Liver (tissue), 9 donors: ENCODE results near the gene THBS3. TPM values are rescaled to one million over a fixed set of nuclear protein-coding genes. Genes with fewer than 3 reads are reported as not detected.
"Not testable (repeated sequence)": the region's sequence is repeated elsewhere in the genome, so short reads cannot be mapped to it uniquely, and the experiment has no call there.

ENCODE experiments used
- DNase-seq: peaks from one replicate; pipeline ENCODE4 v3.0.0-alpha.2; 2017; ENCODE audit warnings: low spot score
- H3K27ac ChIP-seq, 2 donors: one replicate each; pipeline ENCODE4 v1.7.0; 2013; ENCODE audit warnings: inconsistent platforms in 2 of 2, low read length in 2 of 2, control low read depth in 1 of 2, low read depth in 1 of 2, mild to moderate bottlenecking in 1 of 2
- H3K27me3 ChIP-seq, 4 donors: one replicate each; pipeline versions ENCODE4 v1.6.1 to v1.7.0; 2013; ENCODE audit warnings: low read length in 3 of 4, inconsistent platforms in 1 of 4, mild to moderate bottlenecking in 1 of 4, moderate library complexity in 1 of 4; ENCODE audit not compliant: control insufficient read depth in 4 of 4, insufficient read depth in 4 of 4
- H3K36me3 ChIP-seq, 4 donors: one replicate each; pipeline versions ENCODE4 v1.6.1 to v1.7.0; 2013; ENCODE audit warnings: low read length in 3 of 4, mild to moderate bottlenecking in 3 of 4, low read depth in 1 of 4, moderate library complexity in 1 of 4; ENCODE audit not compliant: control insufficient read depth in 4 of 4, insufficient read depth in 3 of 4
- H3K4me1 ChIP-seq, 4 donors: one replicate each; pipeline versions ENCODE4 v1.6.1 to v1.7.0; 2013; ENCODE audit warnings: low read length in 3 of 4, mild to moderate bottlenecking in 3 of 4, moderate library complexity in 1 of 4; ENCODE audit not compliant: control insufficient read depth in 4 of 4, insufficient read depth in 4 of 4
- H3K4me3 ChIP-seq, 3 donors: one replicate each; pipeline versions ENCODE4 v1.6.1 to v1.7.0; 2013; ENCODE audit warnings: low read length in 3 of 3, control low read depth in 1 of 3, low read depth in 1 of 3, mild to moderate bottlenecking in 1 of 3
- H3K9ac ChIP-seq, 2 donors: one replicate each; pipeline ENCODE4 v1.7.0; 2013; ENCODE audit warnings: low read length in 2 of 2, mild to moderate bottlenecking in 2 of 2, moderate library complexity in 2 of 2, control low read depth in 1 of 2, low read depth in 1 of 2
- H3K9me3 ChIP-seq, 4 donors: one replicate each; pipeline versions ENCODE4 v1.6.1 to v1.7.0; 2013; ENCODE audit warnings: low read length in 3 of 4; ENCODE audit not compliant: control insufficient read depth in 4 of 4
- EGR1 ChIP-seq, 2 donors: IDR thresholded peaks; 2 replicates each; pipeline ENCODE4 v1.6.1; 2016 to 2018; ENCODE audit warnings: antibody characterized with exemption in 2 of 2, low read depth in 2 of 2
- FOXA1 ChIP-seq: IDR thresholded peaks from 2 replicates; pipeline ENCODE4 v1.6.1; 2016; ENCODE audit warnings: antibody characterized with exemption
- GABPA ChIP-seq, 2 donors: IDR thresholded peaks in 1 of 2; conservative IDR thresholded peaks in 1 of 2; 2 replicates each; pipeline ENCODE4 v1.6.1; 2016; ENCODE audit warnings: antibody characterized with exemption in 2 of 2, mild to moderate bottlenecking in 1 of 2, moderate library complexity in 1 of 2
- HNF4A ChIP-seq, 2 donors: conservative IDR thresholded peaks; 2 replicates each; pipeline ENCODE4 v1.6.1; 2016; ENCODE audit warnings: antibody characterized with exemption in 2 of 2, mild to moderate bottlenecking in 2 of 2
- HNF4G ChIP-seq: IDR thresholded peaks from 2 replicates; pipeline ENCODE4 v1.6.1; 2016; ENCODE audit warnings: antibody characterized with exemption
- JUND ChIP-seq, 2 donors: IDR thresholded peaks; 2 replicates each; pipeline ENCODE4 v1.6.1; 2016; ENCODE audit warnings: antibody characterized with exemption in 2 of 2
- NR2F2 ChIP-seq: IDR thresholded peaks from 2 replicates; pipeline ENCODE4 v1.6.1; 2016; ENCODE audit warnings: antibody characterized with exemption
- RAD21 ChIP-seq, 2 donors: IDR thresholded peaks; 2 replicates each; pipeline ENCODE4 v1.6.1; 2016; ENCODE audit warnings: antibody characterized with exemption in 2 of 2, mild to moderate bottlenecking in 2 of 2
- RXRA ChIP-seq, 2 donors: IDR thresholded peaks; 2 replicates each; pipeline ENCODE4 v1.6.1; 2017 to 2018; ENCODE audit warnings: antibody characterized with exemption in 2 of 2, mild to moderate bottlenecking in 1 of 2
- SP1 ChIP-seq: IDR thresholded peaks from 2 replicates; pipeline ENCODE4 v1.6.1; 2018; ENCODE audit warnings: antibody characterized with exemption, mild to moderate bottlenecking
- TAF1 ChIP-seq: conservative IDR thresholded peaks from 2 replicates; pipeline ENCODE4 v1.6.1; 2016; ENCODE audit warnings: antibody characterized with exemption, mild to moderate bottlenecking
- YY1 ChIP-seq: IDR thresholded peaks from 2 replicates; pipeline ENCODE4 v1.6.1; 2016; ENCODE audit warnings: antibody characterized with exemption, mild to moderate bottlenecking
- WGBS: extraction: QIAGEN DNeasy Blood & Tissue Kit; methylation state at CpG from one replicate; pipeline ENCODE4 v1.1.7; 2013; 5-methylcytosine and 5-hydroxymethylcytosine counted together
- polyA plus RNA-seq, 2 donors: library from polyadenylated mRNA; stranded (reverse) in 1 of 2; unstranded in 1 of 2; fragments of 200-250 nt in 1 of 2; fragments of >200 nt in 1 of 2; fragmentation: Nextera tagmentation in 1 of 2; extraction: Ambion mirVana in 1 of 2; gene quantifications; one replicate each; pipeline versions ENCODE4 v1.2.1 to v1.2.3, GENCODE V29; 2013 to 2015
- total RNA-seq, 2 donors: library from RNA; depleted of rRNA; stranded (reverse); fragments of >200 nt; gene quantifications; one replicate each; pipeline ENCODE4 v1.2.3, GENCODE V29; 2014
- TF ChIP-seq, protein P1 (sequence below): IDR thresholded peaks from 2 replicates; pipeline ENCODE4 v1.6.1; 2016; ENCODE audit warnings: antibody characterized with exemption
- TF ChIP-seq, protein P2 (sequence below): IDR thresholded peaks from 2 replicates; pipeline ENCODE4 v1.6.1; 2016; ENCODE audit warnings: antibody characterized with exemption
- TF ChIP-seq, protein P3 (sequence below): IDR thresholded peaks from 2 replicates; pipeline ENCODE4 v1.6.1; 2016; ENCODE audit warnings: antibody characterized with exemption
- TF ChIP-seq, protein P4 (sequence below): IDR thresholded peaks from 2 replicates; pipeline ENCODE4 v1.6.1; 2016; ENCODE audit warnings: antibody characterized with exemption, mild to moderate bottlenecking
- TF ChIP-seq, protein P5 (sequence below): fragments of 150-350 bp; IDR thresholded peaks from 2 replicates; pipeline ENCODE4 v1.5.1; 2017; ENCODE audit warnings: improper control_type of control experiment, low read depth, low read length; ENCODE audit not compliant: missing input control
- donor health status: healthy.
- donor health status: healthy.
- donor health status: healthy.
- donor health status: healthy.
- donor health status: healthy.

Gene THBS3
- total and polyA plus RNA-seq, 4 donors = 3.1 to 6.9 (median 4.2) TPM

DNA sequence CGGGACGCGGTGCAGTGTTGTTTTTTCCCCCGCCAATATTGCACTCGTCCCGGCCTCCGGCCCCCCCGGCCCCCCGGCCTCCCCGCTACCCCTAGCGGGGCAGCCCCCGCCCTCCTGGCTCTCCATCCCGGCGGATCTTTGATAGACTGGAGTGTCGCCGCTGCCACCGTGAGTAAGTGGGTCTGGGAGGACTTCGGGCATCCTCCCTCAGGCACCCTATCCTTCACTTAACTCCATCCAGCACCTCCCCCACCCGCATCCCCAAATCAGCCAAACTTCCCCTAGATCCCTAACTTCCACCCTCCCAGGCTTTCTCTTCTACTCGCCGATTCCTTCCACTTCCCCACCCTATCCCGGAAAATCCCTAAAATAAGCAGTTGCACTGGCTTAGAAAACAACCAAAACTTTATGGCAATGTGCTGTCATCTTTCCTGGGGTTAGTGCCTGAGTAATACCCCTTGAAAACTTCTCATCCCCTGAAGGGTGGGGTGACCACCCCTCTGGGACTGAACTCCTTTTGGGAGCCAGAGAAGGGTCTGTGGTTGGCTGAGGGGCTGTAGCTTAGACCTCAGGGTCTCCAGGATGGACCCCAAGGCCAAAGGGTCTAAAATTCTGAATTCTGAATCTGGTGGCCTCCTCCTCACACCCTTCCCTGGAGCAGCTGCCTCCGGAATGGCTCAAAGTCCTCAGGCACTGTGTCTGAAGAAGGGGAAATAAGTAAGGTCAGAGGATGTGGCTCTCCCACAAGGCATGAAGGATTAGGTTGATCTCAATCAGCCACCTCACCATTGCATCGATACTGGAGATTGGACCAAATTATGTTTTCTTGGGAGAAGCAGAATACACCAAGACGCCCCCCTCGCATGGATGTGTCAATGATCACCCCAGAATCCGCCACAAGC is 12.2 kb downstream of the THBS3 start:
- Histone ChIP-seq H3K36me3 (peaks cover 0 to 5% (median 0%) of the 10 kb centered on the region in 4 donors), H3K27me3 (peaks cover 0 to 4% (median 0%) of the 10 kb centered on the region in 4 donors), H3K4me1 (peaks cover 11 to 22% (median 14%) of the 10 kb centered on the region in 4 donors), H3K9me3 (no peaks in the 10 kb centered on the region), H3K9ac (no peak overlapping the region), H3K27ac (no peak overlapping the region), H3K4me3 (peak overlapping the region in 1 of 3 donors; percentile 50)
- no peak for DNase-seq
- 33% methylated on average over 27 of the region's 27 CpGs for WGBS
- TF ChIP-seq NR2F2 = no peak
- no peak for TF ChIP-seq TAF1
- no peak for TF ChIP-seq GABPA (IDR thresholded peaks at IDR 0.05 in 1 of 2, conservative IDR thresholded peaks at IDR 0.05 in 1 of 2)
- TF ChIP-seq, protein P1, sequence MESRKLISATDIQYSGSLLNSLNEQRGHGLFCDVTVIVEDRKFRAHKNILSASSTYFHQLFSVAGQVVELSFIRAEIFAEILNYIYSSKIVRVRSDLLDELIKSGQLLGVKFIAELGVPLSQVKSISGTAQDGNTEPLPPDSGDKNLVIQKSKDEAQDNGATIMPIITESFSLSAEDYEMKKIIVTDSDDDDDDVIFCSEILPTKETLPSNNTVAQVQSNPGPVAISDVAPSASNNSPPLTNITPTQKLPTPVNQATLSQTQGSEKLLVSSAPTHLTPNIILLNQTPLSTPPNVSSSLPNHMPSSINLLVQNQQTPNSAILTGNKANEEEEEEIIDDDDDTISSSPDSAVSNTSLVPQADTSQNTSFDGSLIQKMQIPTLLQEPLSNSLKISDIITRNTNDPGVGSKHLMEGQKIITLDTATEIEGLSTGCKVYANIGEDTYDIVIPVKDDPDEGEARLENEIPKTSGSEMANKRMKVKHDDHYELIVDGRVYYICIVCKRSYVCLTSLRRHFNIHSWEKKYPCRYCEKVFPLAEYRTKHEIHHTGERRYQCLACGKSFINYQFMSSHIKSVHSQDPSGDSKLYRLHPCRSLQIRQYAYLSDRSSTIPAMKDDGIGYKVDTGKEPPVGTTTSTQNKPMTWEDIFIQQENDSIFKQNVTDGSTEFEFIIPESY = no peak
- no peak for TF ChIP-seq RAD21 (IDR thresholded peaks at IDR 0.05)
- TF ChIP-seq JUND (IDR thresholded peaks at IDR 0.05) = no peak
- no peak for TF ChIP-seq HNF4G
- TF ChIP-seq FOXA1 = no peak
- no peak for TF ChIP-seq SP1
- no peak for TF ChIP-seq HNF4A (conservative IDR thresholded peaks at IDR 0.05)
- no peak for TF ChIP-seq YY1
- TF ChIP-seq, protein P2, sequence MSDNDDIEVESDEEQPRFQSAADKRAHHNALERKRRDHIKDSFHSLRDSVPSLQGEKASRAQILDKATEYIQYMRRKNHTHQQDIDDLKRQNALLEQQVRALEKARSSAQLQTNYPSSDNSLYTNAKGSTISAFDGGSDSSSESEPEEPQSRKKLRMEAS = no peak
- TF ChIP-seq, protein P3, sequence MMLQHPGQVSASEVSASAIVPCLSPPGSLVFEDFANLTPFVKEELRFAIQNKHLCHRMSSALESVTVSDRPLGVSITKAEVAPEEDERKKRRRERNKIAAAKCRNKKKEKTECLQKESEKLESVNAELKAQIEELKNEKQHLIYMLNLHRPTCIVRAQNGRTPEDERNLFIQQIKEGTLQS = no peak
- TF ChIP-seq, protein P4, sequence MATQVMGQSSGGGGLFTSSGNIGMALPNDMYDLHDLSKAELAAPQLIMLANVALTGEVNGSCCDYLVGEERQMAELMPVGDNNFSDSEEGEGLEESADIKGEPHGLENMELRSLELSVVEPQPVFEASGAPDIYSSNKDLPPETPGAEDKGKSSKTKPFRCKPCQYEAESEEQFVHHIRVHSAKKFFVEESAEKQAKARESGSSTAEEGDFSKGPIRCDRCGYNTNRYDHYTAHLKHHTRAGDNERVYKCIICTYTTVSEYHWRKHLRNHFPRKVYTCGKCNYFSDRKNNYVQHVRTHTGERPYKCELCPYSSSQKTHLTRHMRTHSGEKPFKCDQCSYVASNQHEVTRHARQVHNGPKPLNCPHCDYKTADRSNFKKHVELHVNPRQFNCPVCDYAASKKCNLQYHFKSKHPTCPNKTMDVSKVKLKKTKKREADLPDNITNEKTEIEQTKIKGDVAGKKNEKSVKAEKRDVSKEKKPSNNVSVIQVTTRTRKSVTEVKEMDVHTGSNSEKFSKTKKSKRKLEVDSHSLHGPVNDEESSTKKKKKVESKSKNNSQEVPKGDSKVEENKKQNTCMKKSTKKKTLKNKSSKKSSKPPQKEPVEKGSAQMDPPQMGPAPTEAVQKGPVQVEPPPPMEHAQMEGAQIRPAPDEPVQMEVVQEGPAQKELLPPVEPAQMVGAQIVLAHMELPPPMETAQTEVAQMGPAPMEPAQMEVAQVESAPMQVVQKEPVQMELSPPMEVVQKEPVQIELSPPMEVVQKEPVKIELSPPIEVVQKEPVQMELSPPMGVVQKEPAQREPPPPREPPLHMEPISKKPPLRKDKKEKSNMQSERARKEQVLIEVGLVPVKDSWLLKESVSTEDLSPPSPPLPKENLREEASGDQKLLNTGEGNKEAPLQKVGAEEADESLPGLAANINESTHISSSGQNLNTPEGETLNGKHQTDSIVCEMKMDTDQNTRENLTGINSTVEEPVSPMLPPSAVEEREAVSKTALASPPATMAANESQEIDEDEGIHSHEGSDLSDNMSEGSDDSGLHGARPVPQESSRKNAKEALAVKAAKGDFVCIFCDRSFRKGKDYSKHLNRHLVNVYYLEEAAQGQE = no peak
- TF ChIP-seq, protein P5, sequence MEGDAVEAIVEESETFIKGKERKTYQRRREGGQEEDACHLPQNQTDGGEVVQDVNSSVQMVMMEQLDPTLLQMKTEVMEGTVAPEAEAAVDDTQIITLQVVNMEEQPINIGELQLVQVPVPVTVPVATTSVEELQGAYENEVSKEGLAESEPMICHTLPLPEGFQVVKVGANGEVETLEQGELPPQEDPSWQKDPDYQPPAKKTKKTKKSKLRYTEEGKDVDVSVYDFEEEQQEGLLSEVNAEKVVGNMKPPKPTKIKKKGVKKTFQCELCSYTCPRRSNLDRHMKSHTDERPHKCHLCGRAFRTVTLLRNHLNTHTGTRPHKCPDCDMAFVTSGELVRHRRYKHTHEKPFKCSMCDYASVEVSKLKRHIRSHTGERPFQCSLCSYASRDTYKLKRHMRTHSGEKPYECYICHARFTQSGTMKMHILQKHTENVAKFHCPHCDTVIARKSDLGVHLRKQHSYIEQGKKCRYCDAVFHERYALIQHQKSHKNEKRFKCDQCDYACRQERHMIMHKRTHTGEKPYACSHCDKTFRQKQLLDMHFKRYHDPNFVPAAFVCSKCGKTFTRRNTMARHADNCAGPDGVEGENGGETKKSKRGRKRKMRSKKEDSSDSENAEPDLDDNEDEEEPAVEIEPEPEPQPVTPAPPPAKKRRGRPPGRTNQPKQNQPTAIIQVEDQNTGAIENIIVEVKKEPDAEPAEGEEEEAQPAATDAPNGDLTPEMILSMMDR = no peak
- TF ChIP-seq EGR1 (IDR thresholded peaks at IDR 0.05; ENCODE audit: low read depth in 2 of 2) = no peak
- no peak for TF ChIP-seq RXRA (IDR thresholded peaks at IDR 0.05)

DNA sequence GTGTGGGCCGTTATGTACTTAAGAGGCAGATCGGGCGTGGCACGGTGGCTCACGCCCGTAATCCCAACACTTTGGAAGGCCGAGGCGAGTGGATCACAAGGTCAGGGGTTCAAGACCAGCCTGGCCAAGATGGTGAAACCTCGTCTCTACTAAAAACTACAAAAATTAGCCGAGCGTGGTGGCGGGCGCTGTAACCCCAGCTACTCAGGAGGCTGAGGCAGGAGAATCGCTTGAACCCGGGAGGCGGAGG is 13.8 kb downstream of the THBS3 start:
- not testable (repeated sequence) for H3K27me3 ChIP-seq, DNase-seq, H3K9me3 ChIP-seq, H3K36me3 ChIP-seq, H3K9ac ChIP-seq
- WGBS = 9% methylated on average over 16 of the region's 16 CpGs
- Histone ChIP-seq H3K27ac (peak overlapping the region in 1 of 2 donors; percentile 61), H3K4me3 (peak overlapping the region in 2 of 3 donors; percentile 24 to 54), H3K4me1 (peaks cover 11 to 22% (median 14%) of the 10 kb centered on the region in 4 donors)
